A673 (cell line): ENCODE data around the gene TLCD3A.

ENCODE experiments used
- EZH2 ChIP-seq: fragments of 200-600 bp; sonication (generic); IDR thresholded peaks from 2 replicates; pipeline ENCODE4 v1.6.1; 2017; ENCODE audit warnings: borderline replicate concordance, low read depth, mild to moderate bottlenecking, mixed read lengths, antibody characterized with exemption, low read length; ENCODE audit not compliant: poor library complexity, severe bottlenecking
- TF ChIP-seq, protein P1 (sequence below): fragments of 300-800, 200-600 bp; sonication (generic); conservative IDR thresholded peaks from 2 replicates; pipeline ENCODE4 v1.5.1; 2017; ENCODE audit warnings: low read depth, mild to moderate bottlenecking, antibody characterized with exemption, low read length, moderate library complexity, mixed read lengths

DNA sequence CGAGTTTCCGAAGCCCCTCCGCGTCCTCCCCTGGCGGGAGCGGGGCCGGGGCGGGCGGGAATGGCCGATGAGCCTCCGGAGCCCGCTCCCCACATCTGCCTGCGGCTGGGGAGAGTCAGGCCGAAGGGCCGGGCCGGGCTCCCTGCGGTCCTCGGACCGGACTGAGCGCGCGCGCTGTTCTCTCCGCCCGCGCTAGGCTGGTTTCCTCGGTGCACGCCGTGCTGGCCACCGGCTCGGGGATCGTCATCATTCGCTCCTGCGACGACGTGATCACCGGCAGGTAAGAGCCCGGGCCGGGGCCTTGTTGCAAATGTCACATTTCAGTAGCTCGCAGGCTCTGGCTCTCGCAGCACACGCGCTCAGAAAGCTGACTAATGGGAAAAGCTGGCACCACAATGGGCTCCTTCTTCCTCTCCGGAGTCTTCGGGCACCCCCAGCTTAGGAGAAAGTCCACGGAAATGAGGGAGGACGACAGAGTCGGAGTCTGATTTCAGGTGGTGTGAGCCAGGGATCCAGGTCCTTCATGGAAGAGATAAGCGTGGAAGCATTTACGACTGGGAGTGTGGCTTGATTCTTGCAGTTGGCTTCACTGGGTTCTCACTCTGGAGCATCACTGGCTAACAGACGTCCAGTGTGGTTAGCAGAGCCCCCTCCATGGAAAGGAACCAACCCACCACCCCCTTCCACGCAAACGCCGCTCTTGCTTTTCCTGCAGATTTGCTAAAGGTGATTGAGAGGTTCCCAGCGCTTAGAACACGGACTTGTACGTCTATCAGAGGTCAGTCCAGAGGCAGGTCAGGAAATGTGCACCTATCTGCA is 715 bp downstream of the TLCD3A start:
- TF ChIP-seq, protein P1, sequence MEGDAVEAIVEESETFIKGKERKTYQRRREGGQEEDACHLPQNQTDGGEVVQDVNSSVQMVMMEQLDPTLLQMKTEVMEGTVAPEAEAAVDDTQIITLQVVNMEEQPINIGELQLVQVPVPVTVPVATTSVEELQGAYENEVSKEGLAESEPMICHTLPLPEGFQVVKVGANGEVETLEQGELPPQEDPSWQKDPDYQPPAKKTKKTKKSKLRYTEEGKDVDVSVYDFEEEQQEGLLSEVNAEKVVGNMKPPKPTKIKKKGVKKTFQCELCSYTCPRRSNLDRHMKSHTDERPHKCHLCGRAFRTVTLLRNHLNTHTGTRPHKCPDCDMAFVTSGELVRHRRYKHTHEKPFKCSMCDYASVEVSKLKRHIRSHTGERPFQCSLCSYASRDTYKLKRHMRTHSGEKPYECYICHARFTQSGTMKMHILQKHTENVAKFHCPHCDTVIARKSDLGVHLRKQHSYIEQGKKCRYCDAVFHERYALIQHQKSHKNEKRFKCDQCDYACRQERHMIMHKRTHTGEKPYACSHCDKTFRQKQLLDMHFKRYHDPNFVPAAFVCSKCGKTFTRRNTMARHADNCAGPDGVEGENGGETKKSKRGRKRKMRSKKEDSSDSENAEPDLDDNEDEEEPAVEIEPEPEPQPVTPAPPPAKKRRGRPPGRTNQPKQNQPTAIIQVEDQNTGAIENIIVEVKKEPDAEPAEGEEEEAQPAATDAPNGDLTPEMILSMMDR: no peak
- TF ChIP-seq EZH2: no peak
